H9 (cell line): ENCODE results near the gene CADM1. TPM values are rescaled to one million over a fixed set of nuclear protein-coding genes. Genes with fewer than 3 reads are reported as not detected.

ENCODE experiments used
- DNase-seq: peaks from one replicate; pipeline ENCODE4 v3.0.0-alpha.2; 2017
- H2AFZ ChIP-seq: one replicate; pipeline ENCODE4 v1.6.1; 2013; ENCODE audit warnings: mild to moderate bottlenecking, low read length, control low read depth, moderate library complexity
- H2AK5ac ChIP-seq: 2 replicates; pipeline ENCODE4 v1.6.1; 2013; ENCODE audit warnings: low read length, control low read depth, mixed read lengths; ENCODE audit not compliant: insufficient read length
- H2BK120ac ChIP-seq: one replicate; pipeline ENCODE4 v1.6.1; 2013; ENCODE audit warnings: low read depth, mild to moderate bottlenecking, low read length, control low read depth, inconsistent platforms; ENCODE audit not compliant: poor library complexity, severe bottlenecking
- H2BK12ac ChIP-seq: 2 replicates; pipeline ENCODE4 v1.6.1; 2013; ENCODE audit warnings: low read length, control low read depth, mixed read lengths, low read depth; ENCODE audit not compliant: insufficient read length
- H2BK15ac ChIP-seq: 2 replicates; pipeline ENCODE4 v1.6.1; 2013; ENCODE audit warnings: low read depth, low read length, control low read depth
- H2BK20ac ChIP-seq: one replicate; pipeline ENCODE4 v1.6.1; 2013; ENCODE audit warnings: low read depth, mild to moderate bottlenecking, low read length, control low read depth, inconsistent platforms; ENCODE audit not compliant: poor library complexity, severe bottlenecking
- H2BK5ac ChIP-seq: 2 replicates; pipeline ENCODE4 v1.6.1; 2013; ENCODE audit warnings: low read length, control low read depth, mixed read lengths; ENCODE audit not compliant: insufficient read length
- H3K14ac ChIP-seq: 2 replicates; pipeline ENCODE4 v1.6.1; 2013; ENCODE audit warnings: low read length, control low read depth; ENCODE audit not compliant: insufficient read depth
- H3K18ac ChIP-seq: 2 replicates; pipeline ENCODE4 v1.6.1; 2013; ENCODE audit warnings: low read depth, mild to moderate bottlenecking, mixed read lengths, low read length, control low read depth; ENCODE audit not compliant: insufficient read length
- H3K23ac ChIP-seq: 2 replicates; pipeline ENCODE4 v1.6.1; 2013; ENCODE audit warnings: low read length, control low read depth, mixed read lengths, low read depth; ENCODE audit not compliant: insufficient read length
- H3K23me2 ChIP-seq: 2 replicates; pipeline ENCODE4 v1.6.1; 2013; ENCODE audit warnings: low read depth, mild to moderate bottlenecking, mixed read lengths, low read length, control low read depth; ENCODE audit not compliant: insufficient read length, poor library complexity, severe bottlenecking
- H3K27ac ChIP-seq: 2 replicates; pipeline ENCODE4 v1.5.1; 2013; ENCODE audit warnings: low read length, control low read depth, mixed read lengths, low read depth; ENCODE audit not compliant: insufficient read length
- H3K27me3 ChIP-seq: 2 replicates; pipeline ENCODE4 v1.6.1; 2013; ENCODE audit warnings: low read length, control low read depth, inconsistent platforms; ENCODE audit not compliant: insufficient read depth
- H3K4ac ChIP-seq: 2 replicates; pipeline ENCODE4 v1.6.1; 2013; ENCODE audit warnings: low read depth, mild to moderate bottlenecking, control low read depth, inconsistent platforms, low read length, moderate library complexity
- H3K4me1 ChIP-seq: 2 replicates; pipeline ENCODE4 v1.6.1; 2013; ENCODE audit warnings: low read length, control low read depth, inconsistent platforms; ENCODE audit not compliant: insufficient read depth
- H3K4me2 ChIP-seq: 2 replicates; pipeline ENCODE4 v1.6.1; 2013; ENCODE audit warnings: low read length, control low read depth, mixed read lengths; ENCODE audit not compliant: insufficient read length, insufficient read depth
- H3K56ac ChIP-seq: 2 replicates; pipeline ENCODE4 v1.6.1; 2013; ENCODE audit warnings: low read depth, mild to moderate bottlenecking, mixed read lengths, low read length, control low read depth; ENCODE audit not compliant: insufficient read length
- H3K79me1 ChIP-seq: 2 replicates; pipeline ENCODE4 v1.6.1; 2013; ENCODE audit warnings: low read depth, mild to moderate bottlenecking, moderate library complexity, low read length, control low read depth, inconsistent platforms; ENCODE audit not compliant: insufficient read depth, poor library complexity, severe bottlenecking
- H3K79me2 ChIP-seq: 2 replicates; pipeline ENCODE4 v1.6.1; 2013; ENCODE audit warnings: low read length, control low read depth, inconsistent platforms; ENCODE audit not compliant: insufficient read depth
- H3K9ac ChIP-seq: 2 replicates; pipeline ENCODE4 v1.6.1; 2013; ENCODE audit warnings: low read length, control low read depth, mixed read lengths; ENCODE audit not compliant: insufficient read length; ENCODE audit errors: extremely low read depth
- H3K9me3 ChIP-seq: one replicate; pipeline ENCODE4 v1.6.1; 2013; ENCODE audit warnings: low read depth, low read length, inconsistent platforms; ENCODE audit not compliant: control insufficient read depth
- H3T11ph ChIP-seq: one replicate; pipeline ENCODE4 v1.6.1; 2013; ENCODE audit warnings: mild to moderate bottlenecking, low read length, control low read depth, inconsistent platforms
- H4K20me1 ChIP-seq: one replicate; pipeline ENCODE4 v1.6.1; 2013; ENCODE audit not compliant: control insufficient read depth, insufficient read length, insufficient read depth
- H4K5ac ChIP-seq: 2 replicates; pipeline ENCODE4 v1.6.1; 2013; ENCODE audit warnings: low read depth, mild to moderate bottlenecking, mixed read lengths, low read length, control low read depth; ENCODE audit not compliant: insufficient read length
- H4K8ac ChIP-seq: replicated peaks from 2 replicates; pipeline ENCODE4 v1.6.1; 2013; ENCODE audit warnings: low read length, control low read depth, mixed read lengths, low read depth; ENCODE audit not compliant: insufficient read length
- H4K91ac ChIP-seq: 2 replicates; pipeline ENCODE4 v1.6.1; 2013; ENCODE audit warnings: low read depth, mild to moderate bottlenecking, moderate library complexity, mixed read lengths, low read length, control low read depth; ENCODE audit not compliant: insufficient read length
- H3K27ac Mint-ChIP-seq, 3 experiments: 2 replicates in 2 of 3; 3 replicates in 1 of 3; pipeline ENCODE4 v1.8.0; 2020 to 2021; ENCODE audit warnings: mixed read lengths in 3 of 3, mild to moderate bottlenecking in 1 of 3, moderate library complexity in 1 of 3
- H3K27me3 Mint-ChIP-seq: 2 replicates; pipeline ENCODE4 v1.8.0; 2021; ENCODE audit warnings: low read depth, mild to moderate bottlenecking, moderate library complexity, mixed read lengths
- H3K36me3 Mint-ChIP-seq, 3 experiments: 2 replicates in 2 of 3; 3 replicates in 1 of 3; pipeline ENCODE4 v1.8.0; 2020 to 2021; ENCODE audit warnings: low read depth in 3 of 3, mixed read lengths in 3 of 3; ENCODE audit not compliant: insufficient read depth in 1 of 3
- H3K4me1 Mint-ChIP-seq, 2 experiments: 2 replicates each; pipeline ENCODE4 v1.8.0; 2020; ENCODE audit warnings: mixed read lengths in 2 of 2
- H3K4me3 Mint-ChIP-seq, 2 experiments: 2 replicates in 1 of 2; 3 replicates in 1 of 2; pipeline ENCODE4 v1.8.0; 2020 to 2021; ENCODE audit warnings: mild to moderate bottlenecking in 2 of 2, mixed read lengths in 2 of 2, moderate library complexity in 1 of 2
- H3K9me3 Mint-ChIP-seq, 2 experiments: 2 replicates in 1 of 2; 3 replicates in 1 of 2; pipeline ENCODE4 v1.8.0; 2020; ENCODE audit warnings: mild to moderate bottlenecking in 2 of 2, mixed read lengths in 2 of 2, moderate library complexity in 1 of 2
- WGBS: extraction: QIAGEN DNeasy Blood & Tissue Kit; methylation state at CpG from one replicate; pipeline ENCODE4 v1.1.7; 2013; ENCODE audit warnings: missing lambda C conversion rate, low lambda C conversion rate, mixed read lengths; ENCODE audit not compliant: insufficient read length; ENCODE audit errors: extremely low coverage; 5-methylcytosine and 5-hydroxymethylcytosine counted together
- total RNA-seq: library from RNA; stranded (reverse); gene quantifications from 2 replicates; pipeline ENCODE4 v1.2.1, GENCODE V29; 2021
- TF ChIP-seq, protein P1 (sequence below): fragments of 200-600 bp; sonication (generic); conservative IDR thresholded peaks from 3 replicates; pipeline ENCODE4 v1.8.0; 2021; ENCODE audit warnings: antibody characterized with exemption, mild to moderate bottlenecking

CADM1 gene
- total RNA-seq, 1 experiment from 2014 or later: 11.9 TPM

DNA sequence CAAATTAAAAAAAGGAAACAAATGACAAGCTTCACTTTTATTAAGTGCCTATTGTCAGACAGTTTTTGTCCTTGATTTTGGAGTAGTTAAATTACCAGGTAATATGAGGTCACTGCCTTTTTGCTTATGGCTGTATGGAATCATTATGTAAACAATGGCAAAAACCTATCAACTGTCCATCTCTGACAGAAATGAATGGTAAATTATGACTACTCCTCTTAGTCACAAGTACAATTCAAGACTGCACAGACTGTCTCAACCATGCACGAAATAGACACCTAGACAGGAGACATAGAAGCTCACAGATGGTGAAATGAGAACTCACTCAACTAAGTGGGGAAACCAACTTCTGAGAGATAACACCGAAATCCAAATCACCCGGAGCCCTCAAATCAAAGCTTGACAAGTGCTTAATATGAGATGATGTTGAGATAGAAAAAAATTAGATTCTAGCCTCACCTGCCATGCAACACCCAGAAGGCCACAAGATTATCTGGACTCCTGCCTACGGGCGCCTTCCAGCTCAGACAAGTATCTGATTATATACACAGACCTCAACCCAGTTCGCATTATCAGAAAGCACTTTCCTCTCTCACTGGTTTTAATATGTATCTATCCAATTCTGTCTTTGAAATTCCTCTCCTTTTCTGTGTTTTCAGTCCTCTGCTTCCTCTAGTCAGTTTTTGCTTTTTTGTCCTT, 199.3 kb downstream of the CADM1 start:
- H3T11ph ChIP-seq: no peak overlapping the region
- H3K4me2 ChIP-seq: no peak overlapping the region
- no peak overlapping the region for H3K14ac ChIP-seq
- no peak for DNase-seq
- H4K20me1 ChIP-seq: no peaks in the 10 kb centered on the region
- no peaks in the 10 kb centered on the region for H3K79me1 ChIP-seq
- Mint-ChIP-seq H3K36me3 (no peaks in the 10 kb centered on the region), H3K27ac (no peak overlapping the region), H3K9me3 (no peaks in the 10 kb centered on the region), H3K4me1 (0 out of 4 replicates have a peak, but pooled peaks cover 4% of the 10 kb centered on the region in 2 experiments), H3K4me3 (no peak overlapping the region), H3K27me3 (no peaks in the 10 kb centered on the region)
- no peak overlapping the region for H4K5ac ChIP-seq
- H2BK20ac ChIP-seq: no peak overlapping the region
- no peak overlapping the region for H2BK5ac ChIP-seq
- no peak overlapping the region for H2AK5ac ChIP-seq
- H4K8ac ChIP-seq: no peak overlapping the region
- no peak overlapping the region for H3K23ac ChIP-seq
- H2BK12ac ChIP-seq: no peak overlapping the region
- H3K4ac ChIP-seq: no peak overlapping the region
- no peak overlapping the region for H4K91ac ChIP-seq
- TF ChIP-seq, protein P1, sequence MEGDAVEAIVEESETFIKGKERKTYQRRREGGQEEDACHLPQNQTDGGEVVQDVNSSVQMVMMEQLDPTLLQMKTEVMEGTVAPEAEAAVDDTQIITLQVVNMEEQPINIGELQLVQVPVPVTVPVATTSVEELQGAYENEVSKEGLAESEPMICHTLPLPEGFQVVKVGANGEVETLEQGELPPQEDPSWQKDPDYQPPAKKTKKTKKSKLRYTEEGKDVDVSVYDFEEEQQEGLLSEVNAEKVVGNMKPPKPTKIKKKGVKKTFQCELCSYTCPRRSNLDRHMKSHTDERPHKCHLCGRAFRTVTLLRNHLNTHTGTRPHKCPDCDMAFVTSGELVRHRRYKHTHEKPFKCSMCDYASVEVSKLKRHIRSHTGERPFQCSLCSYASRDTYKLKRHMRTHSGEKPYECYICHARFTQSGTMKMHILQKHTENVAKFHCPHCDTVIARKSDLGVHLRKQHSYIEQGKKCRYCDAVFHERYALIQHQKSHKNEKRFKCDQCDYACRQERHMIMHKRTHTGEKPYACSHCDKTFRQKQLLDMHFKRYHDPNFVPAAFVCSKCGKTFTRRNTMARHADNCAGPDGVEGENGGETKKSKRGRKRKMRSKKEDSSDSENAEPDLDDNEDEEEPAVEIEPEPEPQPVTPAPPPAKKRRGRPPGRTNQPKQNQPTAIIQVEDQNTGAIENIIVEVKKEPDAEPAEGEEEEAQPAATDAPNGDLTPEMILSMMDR: no peak
- no peak overlapping the region for H3K56ac ChIP-seq
- H3K9ac ChIP-seq: no peak overlapping the region
- H2AFZ ChIP-seq: no peak overlapping the region
- no peak overlapping the region for H2BK15ac ChIP-seq
- H3K9me3 ChIP-seq: no peaks in the 10 kb centered on the region
- H3K79me2 ChIP-seq: no peaks in the 10 kb centered on the region
- no peak overlapping the region for H3K27ac ChIP-seq
- H3K18ac ChIP-seq: no peak overlapping the region
- H3K23me2 ChIP-seq: no peaks in the 10 kb centered on the region
- H3K27me3 ChIP-seq: no peaks in the 10 kb centered on the region
- WGBS: no CpG with 5 or more reads among the region's 6 CpGs
- H2BK120ac ChIP-seq: no peak overlapping the region
- no peaks in the 10 kb centered on the region for H3K4me1 ChIP-seq
